Loucy (cell line): Measurements from ENCODE around the gene THSD1.

Source experiments
- CTCF ChIP-seq: fragments of 200-600 bp; sonication (generic); conservative IDR thresholded peaks from 2 replicates; pipeline ENCODE4 v1.5.1; 2014; ENCODE audit warnings: mild to moderate bottlenecking, antibody characterized with exemption, low read length
- EZH2phosphoT487 ChIP-seq: fragments of 200-600 bp; IDR thresholded peaks from 2 replicates; pipeline ENCODE4 v1.6.1; 2018; ENCODE audit warnings: antibody characterized with exemption, mild to moderate bottlenecking, moderate library complexity, borderline replicate concordance

- no peak for TF ChIP-seq CTCF
- TF ChIP-seq EZH2phosphoT487 = no peak
These were observed 42.0 kb upstream of the THSD1 start for GRCh38 chr13:52447815-52448552.
